Measurements from ENCODE around the gene EEF1A2.

EEF1A2 gene

DNA sequence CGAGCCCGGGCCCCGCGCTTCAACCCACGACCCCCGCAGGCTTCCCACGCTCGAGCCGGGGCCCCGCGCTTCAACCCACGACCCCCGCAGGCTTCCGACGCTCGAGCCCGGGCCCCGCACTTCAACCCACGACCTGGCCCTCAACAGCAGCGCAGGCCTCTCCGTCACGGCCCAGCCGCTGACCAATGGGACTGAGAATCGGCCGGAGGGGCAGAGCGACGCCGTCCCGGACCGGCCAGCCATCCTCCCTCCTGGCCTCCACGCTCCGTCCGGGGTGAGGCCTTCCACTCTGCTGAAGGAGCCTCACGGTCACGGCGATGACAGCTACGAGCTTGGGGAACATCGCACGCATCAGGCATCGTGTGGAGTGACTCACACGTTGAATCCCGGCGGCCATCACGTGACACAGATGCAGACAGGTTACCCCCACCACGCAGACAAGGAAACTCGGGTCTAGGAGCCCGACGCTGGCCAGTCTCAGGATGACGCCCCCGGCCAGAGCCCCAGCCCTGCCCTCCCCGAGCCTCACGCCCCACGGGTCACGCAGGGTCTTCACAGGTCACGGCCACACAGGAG lies 32.5 kb downstream of the EEF1A2 start:
- H3K36me3 ChIP-seq: no peaks in the 10 kb centered on the region
- no peak overlapping the region for H3K4me3 ChIP-seq (ENCODE audit: low read depth in 1 of 2, low read length in 1 of 2)
- H3K9me3 ChIP-seq: no peaks in the 10 kb centered on the region
- H3K27ac ChIP-seq: no peak overlapping the region
- TF ChIP-seq, protein P1, sequence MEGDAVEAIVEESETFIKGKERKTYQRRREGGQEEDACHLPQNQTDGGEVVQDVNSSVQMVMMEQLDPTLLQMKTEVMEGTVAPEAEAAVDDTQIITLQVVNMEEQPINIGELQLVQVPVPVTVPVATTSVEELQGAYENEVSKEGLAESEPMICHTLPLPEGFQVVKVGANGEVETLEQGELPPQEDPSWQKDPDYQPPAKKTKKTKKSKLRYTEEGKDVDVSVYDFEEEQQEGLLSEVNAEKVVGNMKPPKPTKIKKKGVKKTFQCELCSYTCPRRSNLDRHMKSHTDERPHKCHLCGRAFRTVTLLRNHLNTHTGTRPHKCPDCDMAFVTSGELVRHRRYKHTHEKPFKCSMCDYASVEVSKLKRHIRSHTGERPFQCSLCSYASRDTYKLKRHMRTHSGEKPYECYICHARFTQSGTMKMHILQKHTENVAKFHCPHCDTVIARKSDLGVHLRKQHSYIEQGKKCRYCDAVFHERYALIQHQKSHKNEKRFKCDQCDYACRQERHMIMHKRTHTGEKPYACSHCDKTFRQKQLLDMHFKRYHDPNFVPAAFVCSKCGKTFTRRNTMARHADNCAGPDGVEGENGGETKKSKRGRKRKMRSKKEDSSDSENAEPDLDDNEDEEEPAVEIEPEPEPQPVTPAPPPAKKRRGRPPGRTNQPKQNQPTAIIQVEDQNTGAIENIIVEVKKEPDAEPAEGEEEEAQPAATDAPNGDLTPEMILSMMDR (IDR thresholded peaks at IDR 0.05): no peak
- H3K4me1 ChIP-seq (ENCODE audit: control insufficient read depth in 1 of 2, insufficient read depth in 1 of 2, low read depth in 1 of 2, low read length in 1 of 2): no peaks in the 10 kb centered on the region
- H3K27me3 ChIP-seq: peaks cover 73% of the 10 kb centered on the region

DNA sequence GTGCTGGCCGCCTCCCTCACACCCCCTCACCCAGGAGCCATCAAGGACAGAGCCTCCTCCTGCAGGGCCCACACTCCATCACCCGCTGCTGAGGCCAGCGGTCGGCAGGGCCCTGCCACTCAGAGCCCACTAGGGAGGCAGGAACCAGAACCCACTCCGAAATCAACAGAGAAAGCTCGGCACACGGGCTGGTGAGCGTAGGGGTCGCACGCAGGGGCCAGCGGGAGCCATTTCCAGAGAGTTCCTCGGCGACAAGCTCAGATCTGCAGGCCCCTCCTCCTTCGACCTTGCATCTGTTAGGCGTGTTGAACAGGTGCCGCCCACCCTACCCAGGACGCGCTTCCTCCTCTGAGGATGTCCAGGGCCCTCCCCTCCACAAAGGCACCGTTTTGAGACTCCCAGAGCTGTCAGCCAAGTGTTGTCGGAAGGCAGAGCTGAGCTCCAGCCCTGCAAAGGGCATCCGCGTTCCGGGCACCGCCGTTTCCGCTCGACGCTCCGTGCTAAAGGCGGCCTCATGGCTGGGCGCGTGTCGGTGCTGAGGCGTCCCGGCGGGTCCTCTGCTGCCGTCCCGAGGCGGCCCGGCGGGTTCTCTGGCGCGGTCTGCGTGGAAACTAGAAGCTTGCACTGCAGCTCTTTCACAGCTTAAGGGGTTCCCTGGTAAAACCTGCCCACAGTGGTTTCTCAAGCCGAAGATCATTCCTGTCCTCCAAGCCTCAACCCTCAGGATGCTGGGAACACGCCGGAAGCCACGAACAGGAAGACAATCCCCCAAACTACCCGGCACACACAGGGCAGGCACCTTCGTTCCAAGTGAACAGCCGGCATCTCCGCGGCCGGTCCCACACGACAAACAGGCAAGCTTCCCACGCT lies 33.3 kb downstream of the EEF1A2 start:
- Histone ChIP-seq H3K9me3 (no peaks in the 10 kb centered on the region), H3K4me3 (ENCODE audit: low read depth in 1 of 2, low read length in 1 of 2) (no peak overlapping the region), H3K4me1 (ENCODE audit: control insufficient read depth in 1 of 2, insufficient read depth in 1 of 2, low read depth in 1 of 2, low read length in 1 of 2) (no peaks in the 10 kb centered on the region), H3K27me3 (peaks cover 69% of the 10 kb centered on the region), H3K36me3 (no peaks in the 10 kb centered on the region), H3K27ac (no peak overlapping the region)
- TF ChIP-seq, protein P1 (IDR thresholded peaks at IDR 0.05): no peak

DNA sequence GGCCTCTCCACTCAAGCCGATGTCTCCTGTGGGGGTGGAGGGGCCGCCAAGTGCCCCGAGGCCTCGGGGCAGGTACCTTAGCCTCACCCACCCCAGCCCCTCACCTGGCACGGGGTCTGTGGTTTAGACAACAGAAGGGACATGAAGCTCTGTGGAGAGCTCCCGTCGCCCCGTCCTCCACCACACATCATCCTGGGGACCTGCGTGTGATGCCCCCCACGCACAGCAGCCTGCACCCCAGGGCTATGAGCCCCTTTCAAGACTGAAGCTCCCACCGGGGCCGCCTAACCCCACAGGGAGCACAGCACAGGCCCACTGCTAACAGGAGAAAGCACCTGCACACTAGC lies 34.6 kb downstream of the EEF1A2 start:
- Histone ChIP-seq H3K27ac (no peak overlapping the region), H3K9me3 (no peaks in the 10 kb centered on the region), H3K4me1 (ENCODE audit: control insufficient read depth in 1 of 2, insufficient read depth in 1 of 2, low read depth in 1 of 2, low read length in 1 of 2) (no peaks in the 10 kb centered on the region), H3K27me3 (peaks cover 56% of the 10 kb centered on the region), H3K36me3 (no peaks in the 10 kb centered on the region), H3K4me3 (ENCODE audit: low read depth in 1 of 2, low read length in 1 of 2) (no peak overlapping the region)
- TF ChIP-seq, protein P1 (IDR thresholded peaks at IDR 0.05): no peak

DNA sequence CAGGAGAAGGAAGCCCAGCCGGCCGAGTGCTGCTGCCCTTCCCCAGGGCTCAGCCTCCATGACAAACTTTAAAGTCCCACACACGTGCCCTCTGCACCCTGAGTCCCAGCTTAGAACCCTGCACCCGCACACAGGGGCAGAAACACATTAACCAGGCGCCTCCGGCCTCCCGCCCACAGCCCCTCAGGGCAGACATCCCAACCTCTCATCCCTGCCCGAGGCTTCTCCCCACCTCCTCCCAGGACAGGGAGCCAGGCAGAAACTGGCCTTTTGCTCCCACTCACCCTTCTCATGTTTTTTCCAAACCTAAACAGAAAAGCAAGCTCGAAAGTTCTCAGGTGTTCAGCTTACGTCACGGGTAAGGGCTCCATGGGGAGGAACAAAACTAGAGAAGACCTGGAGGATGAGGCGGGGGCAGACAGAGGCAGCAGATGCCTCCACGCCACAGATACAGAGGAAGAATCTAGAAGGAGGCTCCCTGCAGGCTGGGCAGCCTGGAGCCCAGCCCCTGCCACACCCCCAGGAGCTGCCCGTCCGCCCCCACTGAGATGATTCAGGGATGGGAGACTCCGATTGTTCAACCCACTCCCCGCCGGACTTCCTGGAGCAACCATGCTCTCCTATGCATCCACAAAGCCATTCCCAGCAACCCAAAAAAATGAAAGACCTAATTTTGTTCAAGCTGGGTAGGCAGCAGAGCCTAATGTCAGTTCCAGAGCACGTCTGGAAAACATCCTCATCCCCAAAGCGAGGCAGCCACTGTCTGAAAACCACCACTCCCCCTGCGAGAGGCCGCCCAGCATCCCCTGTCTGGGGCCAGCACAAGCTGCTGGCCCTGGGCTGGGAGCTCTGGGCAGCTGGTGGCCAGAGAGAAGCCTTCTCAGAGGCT lies 35.2 kb downstream of the EEF1A2 start:
- TF ChIP-seq, protein P1 (IDR thresholded peaks at IDR 0.05): no peak
- Histone ChIP-seq H3K27me3 (peaks cover 50% of the 10 kb centered on the region), H3K4me1 (ENCODE audit: control insufficient read depth in 1 of 2, insufficient read depth in 1 of 2, low read depth in 1 of 2, low read length in 1 of 2) (no peaks in the 10 kb centered on the region), H3K36me3 (no peaks in the 10 kb centered on the region), H3K4me3 (ENCODE audit: low read depth in 1 of 2, low read length in 1 of 2) (no peak overlapping the region), H3K27ac (no peak overlapping the region), H3K9me3 (no peaks in the 10 kb centered on the region)

DNA sequence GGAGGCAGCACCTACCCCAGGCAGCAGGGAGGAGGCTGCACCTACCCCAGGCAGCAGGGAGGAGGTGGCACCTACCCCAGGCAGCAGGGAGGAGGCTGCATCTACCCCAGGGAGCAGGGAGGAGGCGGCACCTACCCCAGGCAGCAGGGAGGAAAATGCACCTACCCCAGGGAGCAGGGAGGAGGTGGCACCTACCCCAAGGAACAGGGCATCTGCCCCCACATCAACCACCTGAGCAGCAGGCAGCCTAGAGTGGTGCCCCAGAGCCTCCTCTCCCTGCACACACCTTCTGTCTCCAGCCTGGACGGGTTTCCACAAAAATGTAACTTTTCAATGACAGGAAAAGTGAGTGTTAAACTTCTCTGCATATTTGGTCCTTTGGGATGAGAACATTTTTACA lies 36.6 kb downstream of the EEF1A2 start:
- Histone ChIP-seq H3K9me3 (no peaks in the 10 kb centered on the region), H3K4me1 (ENCODE audit: control insufficient read depth in 1 of 2, insufficient read depth in 1 of 2, low read depth in 1 of 2, low read length in 1 of 2) (no peaks in the 10 kb centered on the region), H3K36me3 (no peaks in the 10 kb centered on the region), H3K27me3 (peaks cover 44% of the 10 kb centered on the region), H3K27ac (no peak overlapping the region), H3K4me3 (ENCODE audit: low read depth in 1 of 2, low read length in 1 of 2) (no peak overlapping the region)
- TF ChIP-seq, protein P1 (IDR thresholded peaks at IDR 0.05): no peak
